NK-92 treated with Interleukin-12 subunit alpha and Interleukin-12 subunit beta, amount 100 ng/mL, for 24 hours (cell line): Measurements from ENCODE around the gene C1QL4.
"Not testable (repeated sequence)": the region's sequence is repeated elsewhere in the genome, so short reads cannot be mapped to it uniquely, and the experiment has no call there.

Experiments used
- DNase-seq: peaks from one replicate; lab custom pipeline; 2025; lab: John Stamatoyannopoulos, UW

Gene C1QL4

DNA sequence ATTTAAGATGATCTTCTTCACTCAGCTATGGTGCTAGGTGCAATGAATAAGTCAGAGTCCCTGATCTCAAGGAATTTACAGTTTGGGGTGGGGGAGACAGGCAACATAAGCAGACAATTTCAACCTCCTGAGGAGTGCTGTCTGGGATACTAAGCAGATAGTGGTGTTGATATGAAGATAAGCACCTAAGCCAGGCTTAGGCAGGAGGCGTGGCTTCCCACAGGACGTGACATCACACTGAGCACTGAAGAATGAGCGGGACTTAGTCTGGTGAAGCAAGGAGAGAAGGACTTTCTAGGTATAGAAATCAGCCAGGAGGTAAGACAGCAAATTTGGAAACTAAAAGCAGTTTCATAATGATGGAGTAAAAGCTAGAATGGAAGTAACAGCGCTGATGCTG, 35.2 kb downstream of the C1QL4 start:
- DNase-seq, result no peak

DNA sequence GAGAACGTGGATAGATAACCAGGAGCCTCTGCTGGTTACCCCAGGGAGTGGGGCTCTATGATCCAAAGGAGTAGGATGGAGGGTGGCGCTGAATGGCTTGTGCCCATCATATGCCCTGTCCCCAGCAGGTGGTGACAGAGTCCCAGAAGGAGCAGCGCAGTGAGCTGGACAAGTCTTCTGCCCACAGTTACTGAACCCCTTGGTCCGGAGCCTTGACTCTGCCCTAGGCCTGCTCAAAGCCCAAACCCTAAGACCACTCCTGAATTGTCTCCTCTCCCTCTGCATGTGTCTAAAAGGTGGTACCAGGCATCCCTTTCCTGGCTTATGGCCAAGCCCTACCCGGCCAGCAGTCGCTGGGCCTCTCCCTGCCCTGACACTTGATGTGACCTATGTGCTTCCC, 38.8 kb downstream of the C1QL4 start:
- no peak for DNase-seq

DNA sequence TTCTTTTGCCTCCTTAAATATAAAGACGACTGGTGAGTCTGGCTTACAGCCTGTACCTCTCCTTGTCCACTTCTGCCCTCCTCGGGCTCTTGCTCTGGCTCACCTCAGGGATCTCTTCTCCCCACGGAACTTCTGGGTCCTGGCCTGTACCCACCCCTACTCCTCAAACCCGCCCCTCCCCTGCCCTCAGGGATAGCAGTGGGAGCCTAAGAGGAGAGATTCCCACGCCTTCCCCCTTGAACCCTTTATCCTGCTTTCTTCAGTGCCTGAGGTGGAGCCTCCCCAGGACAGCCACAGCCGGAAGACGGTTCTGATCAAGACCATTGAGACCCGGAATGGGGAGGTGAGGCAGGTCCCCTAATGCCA, 39.3 kb downstream of the C1QL4 start:
- no peak for DNase-seq

DNA sequence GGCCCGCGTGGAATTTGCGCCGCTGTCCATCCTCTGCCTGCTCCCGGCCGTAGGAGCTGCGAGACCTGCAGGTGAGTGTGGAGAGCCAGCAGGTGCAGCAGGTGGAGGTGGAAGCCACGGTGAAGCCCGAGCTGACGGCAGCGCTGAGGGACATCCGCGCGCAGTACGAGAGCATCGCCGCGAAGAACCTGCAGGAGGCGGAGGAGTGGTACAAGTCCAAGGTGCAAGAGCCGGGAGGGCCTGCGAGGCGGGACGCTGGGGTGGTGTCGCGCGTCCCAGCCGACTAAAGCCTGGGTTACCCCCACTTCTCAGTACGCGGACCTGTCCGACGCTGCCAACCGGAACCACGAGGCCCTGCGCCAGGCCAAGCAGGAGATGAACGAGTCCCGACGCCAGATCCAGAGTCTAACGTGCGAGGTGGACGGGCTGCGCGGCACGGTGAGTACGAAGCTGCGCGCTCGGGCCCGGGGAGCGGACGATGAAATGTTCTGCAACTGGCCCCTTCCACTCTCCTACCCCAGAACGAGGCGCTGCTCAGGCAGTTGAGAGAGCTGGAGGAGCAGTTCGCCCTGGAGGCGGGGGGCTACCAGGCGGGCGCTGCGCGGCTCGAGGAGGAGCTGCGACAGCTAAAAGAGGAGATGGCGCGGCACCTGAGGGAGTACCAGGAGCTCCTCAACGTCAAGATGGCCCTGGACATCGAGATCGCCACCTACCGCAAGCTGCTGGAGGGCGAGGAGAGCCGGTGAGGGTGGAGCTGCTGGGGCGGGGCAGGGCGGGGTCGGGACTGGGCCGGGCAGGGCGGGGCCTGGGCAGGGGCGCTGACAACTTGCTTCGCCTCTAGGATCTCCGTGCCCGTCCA, 39.9 kb downstream of the C1QL4 start:
- no peak for DNase-seq

DNA sequence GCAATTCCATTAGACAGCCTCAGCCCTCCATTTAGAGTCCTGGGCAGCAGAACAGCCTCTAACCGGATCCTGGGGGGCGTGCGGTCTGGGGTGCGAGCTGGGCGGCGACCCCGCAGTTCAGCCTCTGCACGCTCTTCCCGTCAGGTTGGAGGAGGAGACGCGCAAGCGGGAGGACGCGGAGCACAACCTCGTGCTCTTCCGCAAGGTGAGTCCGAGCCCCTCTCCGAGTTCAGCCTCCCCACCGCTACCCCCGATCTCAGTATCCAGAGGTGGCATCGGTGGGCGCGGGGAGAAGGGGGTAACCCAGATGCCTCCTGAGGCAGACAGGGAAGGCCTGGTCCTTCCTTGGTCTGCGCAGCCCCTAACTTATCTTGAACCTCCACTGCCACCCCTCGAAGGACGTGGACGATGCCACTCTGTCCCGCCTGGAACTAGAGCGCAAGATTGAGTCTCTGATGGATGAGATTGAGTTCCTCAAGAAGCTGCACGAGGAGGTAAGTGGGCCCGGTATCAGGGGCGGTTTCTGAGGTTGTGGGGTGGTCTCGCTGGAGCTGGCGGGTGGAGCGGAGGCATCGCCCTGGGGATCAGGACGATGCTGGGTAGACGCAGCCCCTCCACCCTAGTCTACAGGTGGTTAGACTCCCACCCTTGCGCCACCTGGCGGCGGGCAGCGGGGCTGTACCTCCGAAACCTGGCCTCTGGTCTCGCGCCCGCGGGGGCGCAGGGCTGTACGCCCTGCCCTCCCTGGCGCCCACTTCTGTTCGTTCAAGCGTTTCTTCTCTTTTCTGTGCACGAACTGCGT, 40.8 kb downstream of the C1QL4 start:
- no peak for DNase-seq

DNA sequence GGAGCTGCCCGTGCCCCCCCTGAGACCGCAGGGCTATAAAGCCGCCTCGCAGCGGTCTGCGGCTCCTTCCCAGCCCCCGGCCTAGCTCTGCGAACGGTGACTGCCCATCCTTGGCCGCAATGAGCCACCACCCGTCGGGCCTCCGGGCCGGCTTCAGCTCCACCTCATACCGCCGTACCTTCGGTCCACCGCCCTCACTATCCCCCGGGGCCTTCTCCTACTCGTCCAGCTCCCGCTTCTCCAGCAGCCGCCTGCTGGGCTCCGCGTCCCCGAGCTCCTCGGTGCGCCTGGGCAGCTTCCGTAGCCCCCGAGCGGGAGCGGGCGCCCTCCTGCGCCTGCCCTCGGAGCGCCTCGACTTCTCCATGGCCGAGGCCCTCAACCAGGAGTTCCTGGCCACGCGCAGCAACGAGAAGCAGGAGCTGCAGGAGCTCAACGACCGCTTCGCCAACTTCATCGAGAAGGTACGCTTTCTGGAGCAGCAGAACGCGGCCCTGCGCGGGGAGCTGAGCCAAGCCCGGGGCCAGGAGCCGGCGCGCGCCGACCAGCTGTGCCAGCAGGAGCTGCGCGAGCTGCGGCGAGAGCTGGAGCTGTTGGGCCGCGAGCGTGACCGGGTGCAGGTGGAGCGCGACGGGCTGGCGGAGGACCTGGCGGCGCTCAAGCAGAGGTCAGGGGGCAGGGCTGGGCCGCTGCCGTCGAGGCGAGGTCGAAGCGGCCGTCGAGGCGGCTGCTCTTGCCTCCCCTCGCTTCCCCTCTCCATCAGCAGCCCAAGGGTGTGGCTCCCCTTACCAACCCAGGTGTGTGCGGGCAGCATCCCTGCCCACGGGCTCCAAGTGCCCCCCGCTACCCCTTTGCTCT, 41.7 kb downstream of the C1QL4 start, which contains the start of gene PRPH:
Gene PRPH, plus strand, starts transcription at position 66 of the 855 bp plus-strand sequence. Its CDS starts 54 bp downstream, at position 120.
- DNase-seq, result no peak

DNA sequence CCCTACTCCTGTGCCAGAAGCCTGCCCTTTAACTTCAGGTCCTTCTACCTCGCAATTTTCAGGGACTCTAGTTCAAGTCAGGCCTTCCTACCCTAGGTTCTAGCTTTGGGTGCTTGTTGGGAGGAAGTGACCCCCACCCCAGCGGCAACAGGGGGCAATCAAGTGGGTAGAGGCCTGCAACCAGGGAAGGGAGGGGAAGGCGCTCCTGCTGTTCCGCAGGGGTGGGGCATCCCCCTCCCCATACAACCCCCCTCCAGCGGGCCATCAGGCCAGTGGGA, 42.2 kb downstream of the C1QL4 start:
- no peak for DNase-seq

DNA sequence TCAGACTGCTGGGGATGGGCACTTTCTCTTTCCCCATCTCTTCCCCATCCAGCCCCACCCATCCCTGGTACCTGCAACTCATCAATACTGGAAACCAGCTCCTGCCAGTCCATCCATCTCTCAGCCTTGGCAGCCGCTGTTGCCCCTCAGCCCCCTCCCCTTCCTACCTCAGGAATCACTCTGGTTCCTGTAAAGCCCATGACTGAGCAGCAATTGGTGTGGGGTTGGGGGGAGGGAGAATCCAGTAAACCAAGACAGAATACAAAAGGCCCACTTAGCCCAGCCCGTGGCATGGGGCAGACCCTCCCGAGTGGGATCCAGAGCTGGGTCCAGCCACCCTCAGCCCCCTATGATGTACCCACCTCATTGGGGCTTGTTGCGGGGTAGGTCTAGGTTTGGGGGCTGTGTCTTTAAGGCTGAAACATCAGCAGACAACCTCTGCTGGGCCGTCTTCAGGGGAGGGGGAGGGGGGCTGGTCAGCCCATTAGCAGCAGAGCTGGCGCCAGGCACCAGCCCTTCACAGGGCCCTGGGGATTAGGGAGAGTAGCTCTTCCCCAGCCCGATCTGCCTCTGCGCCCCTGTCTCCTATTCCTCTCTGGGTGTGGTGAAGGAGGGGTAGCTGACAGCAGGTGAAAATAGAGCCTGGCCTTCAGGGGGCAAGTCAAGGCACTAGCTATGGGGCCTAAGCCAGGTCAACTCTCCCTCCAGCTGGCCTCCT, 42.7 kb downstream of the C1QL4 start:
- DNase-seq, result no peak

DNA sequence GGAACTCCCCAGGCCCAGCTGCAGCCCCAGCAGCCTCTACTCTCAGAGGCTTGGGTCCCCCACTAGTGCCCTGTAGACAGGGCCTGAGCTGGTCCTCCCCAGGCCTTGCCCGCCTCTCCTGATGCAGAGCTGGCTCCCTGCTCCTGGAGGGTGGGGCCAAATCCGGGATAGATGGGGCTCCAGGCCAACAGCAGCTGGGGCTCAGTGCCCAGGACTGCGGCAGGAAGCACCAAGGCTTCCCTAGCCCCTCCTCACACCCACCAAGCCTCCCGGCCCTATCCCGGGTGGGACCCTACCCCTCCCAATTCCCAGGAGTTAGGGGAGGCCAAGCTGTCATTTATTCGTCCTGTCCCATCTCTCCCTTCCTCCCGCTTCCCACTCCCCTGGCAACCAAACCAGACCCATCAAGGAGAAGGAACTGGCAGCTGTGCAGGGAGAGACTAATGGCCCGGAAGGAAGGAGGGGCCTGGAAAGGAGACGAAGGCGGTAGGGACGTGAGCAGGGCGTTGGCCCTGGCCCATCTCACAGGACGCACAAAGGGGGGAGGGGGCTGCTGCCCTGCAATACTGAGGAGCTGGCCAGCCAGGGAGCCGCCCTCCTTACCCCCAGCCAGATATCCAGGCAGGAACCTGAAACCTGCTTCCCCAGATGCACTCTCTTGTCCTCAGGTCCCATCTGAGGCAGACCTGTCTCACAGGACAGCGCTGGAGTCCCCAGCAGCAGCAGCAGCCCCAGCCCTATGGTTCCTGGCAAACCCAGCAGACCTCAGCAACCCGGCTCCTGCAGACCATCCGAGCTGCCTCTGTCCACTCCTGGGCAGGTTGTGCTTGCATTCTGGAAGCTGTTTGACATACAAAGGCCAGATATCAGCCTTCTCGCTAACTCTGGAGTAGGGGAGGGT, 43.7 kb downstream of the C1QL4 start:
- DNase-seq, result no peak

DNA sequence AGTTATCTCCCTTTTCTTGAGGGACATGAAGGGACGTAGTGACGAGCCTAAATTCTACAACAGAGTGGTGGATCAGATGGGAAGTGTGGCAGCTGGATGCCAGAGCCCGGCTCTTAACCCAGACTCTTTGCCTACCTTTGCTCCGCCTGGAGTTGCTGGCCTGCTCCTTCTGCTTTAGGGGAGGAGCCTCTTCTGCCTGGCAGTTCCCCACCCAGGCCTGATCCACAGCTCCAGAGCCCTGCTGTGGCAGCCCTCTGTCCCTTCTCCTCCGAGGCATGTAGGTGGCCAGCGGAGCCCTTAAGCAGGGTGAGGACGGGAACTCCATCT, 44.3 kb downstream of the C1QL4 start:
- DNase-seq, result no peak

DNA sequence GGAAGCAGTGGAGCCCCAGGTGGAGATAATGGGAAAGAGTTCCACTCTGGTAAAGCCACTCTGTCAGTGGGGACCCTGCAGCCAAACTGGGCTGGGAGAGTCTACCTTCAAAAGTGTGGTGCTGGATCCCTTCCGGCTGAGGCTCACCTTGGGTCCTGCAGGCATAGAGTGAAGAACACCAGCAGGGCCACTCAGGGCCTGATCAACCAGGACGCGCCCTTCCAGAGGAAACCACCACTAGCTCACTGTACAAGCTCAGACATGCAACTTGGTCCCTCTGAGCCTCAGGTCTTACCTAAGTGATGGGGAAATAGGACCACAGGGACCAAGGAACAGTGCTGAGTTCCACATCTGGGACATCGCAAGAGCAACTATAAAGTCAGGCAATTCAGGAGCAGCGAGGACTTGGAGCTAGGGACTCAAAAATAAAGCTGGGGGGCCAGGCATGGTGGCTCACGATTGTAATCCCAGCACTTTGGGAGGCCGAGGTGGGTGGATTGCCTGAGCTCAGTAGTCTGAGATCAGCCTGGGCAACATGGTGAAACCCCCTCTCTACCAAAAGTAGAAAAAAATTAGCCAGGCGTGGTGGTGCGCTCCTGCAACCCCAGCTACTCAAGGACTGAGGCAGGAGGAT, 47.9 kb downstream of the C1QL4 start:
- no peak for DNase-seq

DNA sequence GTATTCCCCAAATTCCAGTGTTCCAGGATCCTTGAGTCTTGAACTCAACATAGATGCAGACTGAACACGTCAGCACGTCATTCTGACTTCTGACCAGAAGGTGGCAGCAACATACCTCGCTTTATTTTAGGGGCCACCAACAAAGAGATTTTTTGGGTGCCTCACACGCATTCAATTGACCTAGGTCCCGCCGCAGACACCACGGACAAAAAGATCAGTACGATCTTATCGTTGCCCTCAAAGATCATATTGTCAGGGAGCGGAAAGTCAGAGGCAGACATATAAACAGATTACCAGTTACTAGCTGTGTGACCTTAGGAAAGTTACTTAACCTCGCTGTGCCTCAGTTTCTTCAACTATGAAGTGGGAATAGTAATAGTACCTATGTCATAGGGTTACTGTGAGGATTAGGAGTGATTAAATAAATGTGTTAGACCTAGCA, 48.6 kb downstream of the C1QL4 start:
- DNase-seq, result no peak

DNA sequence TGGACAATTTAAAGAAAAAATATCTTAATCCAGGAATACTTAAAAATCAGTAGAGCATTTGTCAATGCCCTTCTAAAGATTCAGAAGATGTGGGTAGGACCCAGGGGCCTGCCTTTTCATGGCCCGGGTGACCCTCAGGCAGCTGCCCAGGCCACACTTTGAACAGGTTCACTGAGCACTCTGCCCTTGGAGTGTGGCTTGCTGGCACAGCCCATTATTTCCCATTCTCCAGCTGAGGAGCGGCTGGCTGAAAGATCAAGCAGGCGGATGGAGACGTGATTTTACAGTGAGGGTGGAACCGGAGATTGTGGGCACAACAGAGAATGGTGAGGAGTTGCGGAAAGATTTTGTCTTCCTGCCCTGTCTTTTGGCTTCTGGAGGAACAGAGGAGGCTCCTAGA, 49.1 kb downstream of the C1QL4 start:
- no peak for DNase-seq

DNA sequence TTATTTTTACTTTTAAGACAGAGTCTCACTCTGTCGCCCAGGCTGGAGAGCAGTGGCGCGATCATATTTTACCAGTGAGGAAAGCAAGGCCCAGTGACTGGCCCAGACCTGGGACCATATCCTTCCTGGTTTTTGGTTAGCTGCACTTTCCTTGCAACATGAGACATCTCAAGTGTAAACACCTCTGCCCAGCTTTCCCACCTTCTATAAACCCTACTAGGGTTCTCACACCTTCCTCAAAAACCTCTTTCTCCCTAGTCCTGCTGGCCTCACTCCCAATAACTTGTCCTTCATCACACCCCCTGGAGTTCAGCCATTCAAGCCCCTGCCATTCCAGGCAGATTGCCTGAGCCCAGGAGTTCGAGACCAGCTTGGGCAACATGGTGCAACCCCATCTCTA, 52.3 kb downstream of the C1QL4 start:
- DNase-seq, result no peak

DNA sequence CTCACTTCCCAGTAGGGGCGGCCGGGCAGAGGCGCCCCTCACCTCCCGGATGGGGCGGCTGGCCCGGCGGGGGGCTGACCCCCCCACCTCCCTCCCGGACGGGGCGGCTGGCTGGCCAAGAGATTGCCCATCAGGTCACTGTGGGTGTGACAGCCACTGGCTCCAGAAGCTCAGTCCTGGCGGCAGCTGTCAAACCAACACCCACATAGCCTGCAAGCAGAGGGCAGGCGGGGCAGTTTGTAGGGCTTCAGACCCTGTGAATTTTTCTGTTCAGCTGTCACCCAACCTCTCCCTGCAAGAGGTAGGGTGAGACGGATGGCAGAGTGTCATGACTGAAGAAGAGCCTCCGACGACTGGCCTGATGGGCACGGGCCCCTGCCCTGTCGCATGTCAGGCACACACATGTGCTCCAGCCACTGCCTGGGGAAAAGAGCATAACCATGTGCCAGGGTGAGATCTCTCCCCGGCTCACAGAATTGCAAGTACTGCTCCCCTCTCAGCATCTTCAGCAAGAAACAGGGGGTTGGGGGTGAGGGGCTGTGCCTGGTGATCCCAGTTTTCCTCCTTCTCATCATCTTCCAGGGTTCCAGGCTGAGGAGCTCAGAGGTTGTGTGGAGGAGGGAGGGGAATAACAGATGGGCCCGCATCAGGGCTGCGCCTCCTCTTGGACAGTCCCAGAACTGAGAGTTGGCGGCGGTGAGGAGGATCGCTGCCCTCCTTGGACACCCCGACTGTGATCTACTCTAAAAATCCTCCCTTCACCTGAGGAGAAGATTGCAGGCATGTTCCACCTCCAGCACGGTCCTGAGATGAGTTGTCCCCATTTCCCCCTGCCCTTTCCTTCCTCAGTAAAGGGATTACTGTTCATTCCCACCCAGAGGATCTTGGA, 53.2 kb downstream of the C1QL4 start:
- DNase-seq, result no peak

DNA sequence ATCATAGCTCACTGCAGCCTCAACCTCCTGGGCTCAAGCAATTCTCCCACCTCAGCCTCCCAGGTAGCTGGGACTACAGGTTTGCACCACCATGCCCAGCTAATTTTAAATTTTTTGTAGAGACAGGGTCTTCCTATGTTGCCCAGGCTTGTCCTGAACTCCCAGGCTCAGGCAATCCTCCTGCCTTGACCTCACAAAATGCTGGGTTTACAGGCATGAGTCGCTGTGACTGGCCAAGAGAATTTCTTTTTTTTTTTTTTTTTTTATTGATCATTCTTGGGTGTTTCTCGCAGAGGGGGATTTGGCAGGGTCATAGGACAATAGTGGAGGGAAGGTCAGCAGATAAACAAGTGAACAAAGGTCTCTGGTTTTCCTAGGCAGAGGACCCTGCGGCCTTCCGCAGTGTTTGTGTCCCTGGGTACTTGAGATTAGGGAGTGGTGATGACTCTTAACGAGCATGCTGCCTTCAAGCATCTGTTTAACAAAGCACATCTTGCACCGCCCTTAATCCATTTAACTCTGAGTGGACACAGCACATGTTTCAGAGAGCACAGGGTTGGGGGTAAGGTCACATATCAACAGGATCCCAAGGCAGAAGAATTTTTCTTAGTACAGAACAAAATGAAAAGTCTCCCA, 54.1 kb downstream of the C1QL4 start:
- not testable (repeated sequence) for DNase-seq
